Measurements from ENCODE around the gene GOLGB1. TPM values are rescaled to one million over a fixed set of nuclear protein-coding genes. Genes with fewer than 3 reads are reported as not detected.
"Not testable (repeated sequence)": the region's sequence is repeated elsewhere in the genome, so short reads cannot be mapped to it uniquely, and the experiment has no call there.

GOLGB1 gene
- total RNA-seq, 5 donors from 2014 or later (not counting 1 experiment from before 2014, with no cell fraction given) = 33.5 to 47.0 (median 40.1) TPM

- Histone ChIP-seq H3K36me3 (ENCODE audit: control insufficient read depth in 2 of 2, extremely low read depth in 1 of 2, insufficient read depth in 1 of 2, low read length in 1 of 2) (no peaks in the 10 kb centered on the region), H3K9me3 (no peaks in the 10 kb centered on the region), H3K4me3 (ENCODE audit: control insufficient read depth in 1 of 2, extremely low read depth in 1 of 2, low read length in 1 of 2) (no peak overlapping the region), H3K27ac (ENCODE audit: low read length) (no peak overlapping the region), H3K4me1 (ENCODE audit: control insufficient read depth in 1 of 2, extremely low read depth in 1 of 2, insufficient read depth in 2 of 2, low read length in 2 of 2) (peaks cover 14 to 23% of the 10 kb centered on the region in 2 experiments), H3K27me3 (replicated peaks in 1 of 2; ENCODE audit: control insufficient read depth in 2 of 2, extremely low read depth in 1 of 2, insufficient read depth in 2 of 2, low read length in 1 of 2) (no peaks in the 10 kb centered on the region)
- DNase-seq = no peak
- peaks cover 8 to 11% of the 10 kb centered on the region in 2 donors for H3K27me3 Mint-ChIP-seq
- peaks cover 4% of the 10 kb centered on the region for H3K36me3 Mint-ChIP-seq
- H3K9me3 Mint-ChIP-seq = no peaks in the 10 kb centered on the region
- no peak overlapping the region for H3K4me3 Mint-ChIP-seq
- POLR2A ChIA-PET = interaction anchor here (0.6 to 2.8 kb wide), 9 partner anchors 9 to 88 kb away, joined by 3 to 15 read pairs (median 3); partner anchors contain the start of gene HCLS1 (in 2 of the 2)
- WGBS (ENCODE audit: insufficient coverage) = no CpG with 5 or more reads among the region's 3 CpGs
- H3K4me1 Mint-ChIP-seq = peaks cover 6 to 19% (median 8%) of the 10 kb centered on the region in 3 donors
- no peak for ATAC-seq (replicated peaks in 1 of 4)
- H3K27ac Mint-ChIP-seq = no peak overlapping the region
- CTCF ChIA-PET = interaction anchor here in 1 of 2 donors (0.6 to 1.3 kb wide), 3 partner anchors 92 to 636 kb away, joined by 3 to 11 read pairs (median 4); partner anchors contain the start of gene FAM162A
Observed at GRCh38 chr3:121747976-121748375, 1.6 kb downstream of the GOLGB1 start.

- H3K27me3 Mint-ChIP-seq; ATAC-seq (replicated peaks in 1 of 4); POLR2A ChIA-PET; H3K4me1 ChIP-seq (ENCODE audit: control insufficient read depth in 1 of 2, extremely low read depth in 1 of 2, insufficient read depth in 2 of 2, low read length in 2 of 2); H3K9me3 Mint-ChIP-seq; H3K4me3 Mint-ChIP-seq; H3K27ac ChIP-seq (ENCODE audit: low read length); H3K4me3 ChIP-seq (ENCODE audit: control insufficient read depth in 1 of 2, extremely low read depth in 1 of 2, low read length in 1 of 2); H3K9me3 ChIP-seq; CTCF ChIA-PET; H3K27me3 ChIP-seq (replicated peaks in 1 of 2; ENCODE audit: control insufficient read depth in 2 of 2, extremely low read depth in 1 of 2, insufficient read depth in 2 of 2, low read length in 1 of 2); H3K27ac Mint-ChIP-seq; DNase-seq; H3K36me3 ChIP-seq (ENCODE audit: control insufficient read depth in 2 of 2, extremely low read depth in 1 of 2, insufficient read depth in 1 of 2, low read length in 1 of 2): not testable (repeated sequence)
- no CpG with 5 or more reads among the region's 2 CpGs for WGBS (ENCODE audit: insufficient coverage)
- Mint-ChIP-seq H3K4me1 (peaks cover 33 to 47% (median 39%) of the 10 kb centered on the region in 3 donors), H3K36me3 (peaks cover 35% of the 10 kb centered on the region)
Observed at GRCh38 chr3:121743106-121743505, 6.4 kb downstream of the GOLGB1 start.

- Histone ChIP-seq H3K27me3 (replicated peaks in 1 of 2; ENCODE audit: control insufficient read depth in 2 of 2, extremely low read depth in 1 of 2, insufficient read depth in 2 of 2, low read length in 1 of 2) (no peaks in the 10 kb centered on the region), H3K4me3 (ENCODE audit: control insufficient read depth in 1 of 2, extremely low read depth in 1 of 2, low read length in 1 of 2) (no peak overlapping the region), H3K4me1 (ENCODE audit: control insufficient read depth in 1 of 2, extremely low read depth in 1 of 2, insufficient read depth in 2 of 2, low read length in 2 of 2) (peaks cover 0 to 2% of the 10 kb centered on the region in 2 experiments), H3K36me3 (ENCODE audit: control insufficient read depth in 2 of 2, extremely low read depth in 1 of 2, insufficient read depth in 1 of 2, low read length in 1 of 2) (peaks cover 0 to 4% of the 10 kb centered on the region in 2 donors), H3K9me3 (no peaks in the 10 kb centered on the region), H3K27ac (ENCODE audit: low read length) (no peak overlapping the region)
- Mint-ChIP-seq H3K4me1 (peaks cover 44 to 52% (median 48%) of the 10 kb centered on the region in 3 donors), H3K27ac (no peak overlapping the region), H3K36me3 (peaks cover 42% of the 10 kb centered on the region), H3K9me3 (no peaks in the 10 kb centered on the region), H3K4me3 (no peak overlapping the region), H3K27me3 (no peaks in the 10 kb centered on the region)
- ATAC-seq (replicated peaks in 1 of 4) (no peak), DNase-seq (no peak)
- no CpG with 5 or more reads among the region's 2 CpGs for WGBS (ENCODE audit: insufficient coverage)
- CTCF ChIA-PET = no interaction called here
- POLR2A ChIA-PET = interaction anchor here in 1 of 2 donors (0.7 kb wide), 1 partner anchor 46 kb away, joined by 3 read pairs; no protein-coding TSS in a partner anchor
Observed at GRCh38 chr3:121740896-121741295, 8.6 kb downstream of the GOLGB1 start.

GRCh38 chr3:121739902-121740301 lies 9.6 kb downstream of the GOLGB1 start:
- no peak for ATAC-seq (replicated peaks in 1 of 4)
- no peak overlapping the region for H3K27ac Mint-ChIP-seq
- CTCF ChIA-PET = interaction anchor here in 1 of 2 donors (0.7 kb wide), 1 partner anchor 8 kb away, joined by 3 read pairs; no protein-coding TSS in a partner anchor

GRCh38 chr3:121737644-121738043 lies 11.9 kb downstream of the GOLGB1 start:
- Histone ChIP-seq H3K4me3 (ENCODE audit: control insufficient read depth in 1 of 2, extremely low read depth in 1 of 2, low read length in 1 of 2) (no peak overlapping the region), H3K36me3 (ENCODE audit: control insufficient read depth in 2 of 2, extremely low read depth in 1 of 2, insufficient read depth in 1 of 2, low read length in 1 of 2) (peaks cover 0 to 4% of the 10 kb centered on the region in 2 donors), H3K27me3 (replicated peaks in 1 of 2; ENCODE audit: control insufficient read depth in 2 of 2, extremely low read depth in 1 of 2, insufficient read depth in 2 of 2, low read length in 1 of 2) (no peaks in the 10 kb centered on the region), H3K27ac (ENCODE audit: low read length) (no peak overlapping the region), H3K9me3 (no peaks in the 10 kb centered on the region), H3K4me1 (ENCODE audit: control insufficient read depth in 1 of 2, extremely low read depth in 1 of 2, insufficient read depth in 2 of 2, low read length in 2 of 2) (peaks cover 0 to 2% of the 10 kb centered on the region in 2 experiments)
- peaks cover 50 to 64% (median 56%) of the 10 kb centered on the region in 3 donors for H3K4me1 Mint-ChIP-seq
- no peak overlapping the region for H3K4me3 Mint-ChIP-seq
- ChIA-PET POLR2A (no interaction called here), CTCF (no interaction called here)
- no peak for ATAC-seq (replicated peaks in 1 of 4)
- H3K9me3 Mint-ChIP-seq = no peaks in the 10 kb centered on the region
- H3K27me3 Mint-ChIP-seq = no peaks in the 10 kb centered on the region
- WGBS (ENCODE audit: insufficient coverage) = no CpG with 5 or more reads among the region's 4 CpGs
- no peak for DNase-seq
- H3K27ac Mint-ChIP-seq = no peak overlapping the region
- peaks cover 47% of the 10 kb centered on the region for H3K36me3 Mint-ChIP-seq

More at GRCh38 chr3:121739902-121740301, 9.6 kb downstream of the GOLGB1 start:
- Mint-ChIP-seq H3K9me3 (no peaks in the 10 kb centered on the region), H3K4me3 (no peak overlapping the region), H3K27me3 (no peaks in the 10 kb centered on the region), H3K36me3 (peaks cover 45% of the 10 kb centered on the region), H3K4me1 (peaks cover 53 to 57% (median 53%) of the 10 kb centered on the region in 3 donors)
- Histone ChIP-seq H3K27me3 (replicated peaks in 1 of 2; ENCODE audit: control insufficient read depth in 2 of 2, extremely low read depth in 1 of 2, insufficient read depth in 2 of 2, low read length in 1 of 2) (no peaks in the 10 kb centered on the region), H3K4me3 (ENCODE audit: control insufficient read depth in 1 of 2, extremely low read depth in 1 of 2, low read length in 1 of 2) (no peak overlapping the region), H3K4me1 (ENCODE audit: control insufficient read depth in 1 of 2, extremely low read depth in 1 of 2, insufficient read depth in 2 of 2, low read length in 2 of 2) (peaks cover 0 to 2% of the 10 kb centered on the region in 2 experiments), H3K36me3 (ENCODE audit: control insufficient read depth in 2 of 2, extremely low read depth in 1 of 2, insufficient read depth in 1 of 2, low read length in 1 of 2) (peaks cover 0 to 4% of the 10 kb centered on the region in 2 donors), H3K9me3 (no peaks in the 10 kb centered on the region), H3K27ac (ENCODE audit: low read length) (no peak overlapping the region)
- POLR2A ChIA-PET = interaction anchor here in 1 of 2 donors (0.7 kb wide), 1 partner anchor 1071 kb away, joined by 3 read pairs; no protein-coding TSS in a partner anchor
- DNase-seq = no peak

GRCh38 chr3:121736112-121736511 lies 13.4 kb downstream of the GOLGB1 start:
- no CpG with 5 or more reads among the region's 3 CpGs for WGBS (ENCODE audit: insufficient coverage)
- ChIA-PET POLR2A (interaction anchor here in 1 of 2 donors (0.7 kb wide), 1 partner anchor 9 kb away, joined by 3 read pairs; no protein-coding TSS in a partner anchor), CTCF (interaction anchor here in 1 of 2 donors (0.6 kb wide), 1 partner anchor 21 kb away, joined by 6 read pairs; no protein-coding TSS in a partner anchor)
- Histone ChIP-seq H3K4me1 (ENCODE audit: control insufficient read depth in 1 of 2, extremely low read depth in 1 of 2, insufficient read depth in 2 of 2, low read length in 2 of 2) (peaks cover 0 to 2% of the 10 kb centered on the region in 2 experiments), H3K4me3 (ENCODE audit: control insufficient read depth in 1 of 2, extremely low read depth in 1 of 2, low read length in 1 of 2) (no peak overlapping the region), H3K9me3 (no peaks in the 10 kb centered on the region), H3K27ac (ENCODE audit: low read length) (no peak overlapping the region), H3K36me3 (ENCODE audit: control insufficient read depth in 2 of 2, extremely low read depth in 1 of 2, insufficient read depth in 1 of 2, low read length in 1 of 2) (peaks cover 0 to 4% of the 10 kb centered on the region in 2 donors), H3K27me3 (replicated peaks in 1 of 2; ENCODE audit: control insufficient read depth in 2 of 2, extremely low read depth in 1 of 2, insufficient read depth in 2 of 2, low read length in 1 of 2) (no peaks in the 10 kb centered on the region)
- no peak overlapping the region for H3K4me3 Mint-ChIP-seq
- DNase-seq = no peak
- H3K4me1 Mint-ChIP-seq = peaks cover 54 to 66% (median 60%) of the 10 kb centered on the region in 3 donors
- ATAC-seq (replicated peaks in 1 of 4) = no peak
- no peaks in the 10 kb centered on the region for H3K27me3 Mint-ChIP-seq
- H3K9me3 Mint-ChIP-seq = no peaks in the 10 kb centered on the region
- H3K36me3 Mint-ChIP-seq = peaks cover 40% of the 10 kb centered on the region
- no peak overlapping the region for H3K27ac Mint-ChIP-seq

Data from T-cell (primary cell).